Stimulated activated CD8-positive, alpha-beta memory T cell treated with anti-CD3 and anti-CD28 coated beads, Interleukin-12 subunit alpha, Interleukin-12 subunit beta, amount 100 ng/mL, for 1 hour (primary cell): ENCODE results near the gene MMRN1.

Experiments
- DNase-seq: peaks from one replicate; pipeline ENCODE4 v3.0.0-alpha.2; 2020; ENCODE audit warnings: low read depth

The MMRN1 gene

DNA sequence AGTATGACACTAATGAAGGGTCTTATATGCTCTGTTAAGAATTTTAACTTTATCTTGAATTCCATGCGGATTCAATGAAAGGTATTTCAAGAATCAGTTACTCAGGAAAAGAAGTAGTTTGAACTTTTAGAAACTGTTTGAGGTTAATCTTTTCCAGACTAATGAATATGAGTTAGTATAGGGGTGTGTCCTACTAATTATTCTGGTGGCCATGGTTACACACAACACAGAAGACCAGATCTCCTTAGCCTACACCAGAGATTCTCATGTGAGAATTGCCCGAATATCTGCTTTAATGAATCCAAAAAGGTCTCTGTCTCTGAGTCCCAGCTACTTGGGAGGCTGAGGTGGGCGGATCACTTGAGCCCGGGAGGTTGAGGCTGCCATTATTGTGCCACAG is 100.4 kb downstream of the MMRN1 start:
- no peak for DNase-seq

DNA sequence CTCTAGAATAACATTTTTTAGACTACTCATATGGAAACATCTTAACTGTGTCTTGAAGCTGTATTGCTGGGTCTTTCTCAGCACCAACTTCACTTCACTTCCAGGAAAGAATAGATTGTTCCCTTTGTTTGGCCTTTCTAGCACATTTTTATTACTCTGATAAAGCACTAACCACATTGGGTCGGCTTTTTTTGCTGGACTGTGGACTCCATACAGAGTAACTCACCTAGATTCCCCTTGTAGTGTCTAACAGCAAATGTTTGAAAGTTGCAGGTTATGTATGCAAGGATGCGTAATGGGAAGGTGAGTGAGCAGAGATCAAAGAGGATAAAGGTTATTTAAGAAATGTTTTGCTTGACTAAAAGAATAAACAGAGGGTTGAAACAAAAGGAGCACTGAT is 101.2 kb downstream of the MMRN1 start:
- DNase-seq = no peak

DNA sequence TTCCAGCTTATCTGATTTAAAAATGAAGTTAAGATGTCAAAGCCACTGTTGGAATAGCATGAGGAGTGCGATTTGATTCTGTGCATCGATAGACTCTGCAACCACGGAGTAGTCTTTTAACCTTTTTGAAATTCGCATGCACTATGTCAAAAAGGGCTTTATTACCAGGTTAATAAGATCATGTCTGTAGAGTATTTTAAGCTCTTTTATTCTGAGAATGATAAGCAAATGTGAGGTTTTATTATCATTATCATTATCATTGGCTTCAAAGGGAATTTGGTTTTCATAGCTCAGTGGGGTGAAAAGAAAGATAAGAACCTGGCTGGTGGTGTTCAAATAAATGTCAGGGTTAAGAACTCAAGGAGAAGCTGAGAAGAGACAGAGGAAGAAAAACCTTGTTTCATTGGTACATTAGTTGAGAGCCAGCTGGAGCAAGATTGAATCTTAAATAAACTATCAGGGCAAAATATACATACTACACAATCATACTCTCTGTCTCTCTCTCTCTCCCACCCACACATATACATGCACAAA is 102.6 kb downstream of the MMRN1 start:
- DNase-seq = no peak

DNA sequence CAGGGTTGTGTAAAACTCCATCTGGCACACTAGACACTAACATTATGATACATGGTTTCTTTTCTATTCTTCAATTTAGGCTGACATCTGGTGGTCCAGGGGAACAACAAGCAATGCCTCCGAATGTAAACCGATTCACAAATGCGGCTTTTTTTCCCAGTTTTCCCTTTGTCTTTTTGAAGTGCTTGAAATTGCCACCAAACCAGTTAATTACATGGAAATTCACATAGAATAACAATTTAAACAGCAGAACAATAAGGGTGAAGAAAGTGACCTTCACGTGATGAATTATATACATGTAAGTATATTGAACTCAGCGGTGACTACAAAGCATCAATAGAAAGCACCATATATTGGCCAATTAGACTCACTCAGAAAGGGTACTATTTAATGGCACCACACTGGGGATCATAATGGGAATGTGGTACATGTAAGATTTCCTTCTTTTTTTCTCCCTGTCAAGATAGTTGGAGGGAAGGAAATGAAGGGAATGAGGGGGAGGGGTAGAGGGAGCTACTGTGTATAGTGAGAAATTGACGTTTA is 103.9 kb downstream of the MMRN1 start:
- DNase-seq = no peak

DNA sequence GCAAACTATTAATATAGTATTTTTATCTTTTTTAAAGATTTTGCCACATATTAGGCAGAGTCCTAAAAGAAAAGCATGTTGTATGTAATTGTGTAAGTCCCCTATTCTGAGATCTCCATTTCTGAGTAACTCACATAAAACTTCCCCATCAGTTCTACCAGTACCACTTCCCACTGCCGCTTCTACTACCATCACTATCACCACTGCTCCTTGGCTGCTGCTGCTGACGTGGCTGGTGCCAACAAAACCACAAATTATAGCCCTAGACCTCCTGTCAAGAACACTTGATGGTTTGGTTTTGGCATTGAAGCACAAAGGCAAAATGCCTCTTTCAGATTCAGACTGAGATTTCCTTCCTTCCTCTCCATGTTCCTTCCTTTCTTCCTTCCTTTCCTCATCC is 106.4 kb downstream of the MMRN1 start:
- DNase-seq = no peak

DNA sequence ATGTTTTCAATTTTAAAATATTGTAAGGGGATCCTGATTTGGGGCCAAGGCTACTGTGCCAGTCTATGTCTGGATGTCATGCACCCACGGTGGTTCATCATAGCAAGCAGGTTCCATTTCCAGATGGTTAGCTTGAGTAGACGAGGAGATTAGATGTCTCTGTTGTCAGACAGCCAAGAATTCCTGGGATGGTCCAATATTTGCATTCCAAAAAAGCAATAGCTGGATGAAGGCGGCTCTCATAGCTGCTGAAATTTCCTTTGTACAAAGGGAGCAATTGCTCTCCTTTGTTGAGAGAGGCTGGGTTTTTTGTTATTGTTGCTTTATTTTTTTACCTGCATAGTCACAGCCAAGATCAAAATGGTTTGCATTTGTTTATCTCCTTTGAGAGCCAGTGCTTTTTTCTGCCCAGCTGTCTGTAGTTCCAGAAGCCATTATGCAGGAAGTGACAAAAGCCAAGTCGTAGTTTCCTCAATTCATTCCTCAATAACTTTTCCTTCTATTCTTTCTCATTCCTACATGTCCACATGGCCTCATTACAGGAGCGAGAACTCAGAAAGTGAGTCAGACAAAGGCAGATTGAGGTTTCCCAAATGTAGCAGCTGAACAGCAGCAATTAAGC is 107.9 kb downstream of the MMRN1 start:
- DNase-seq = no peak
